Glutamatergic neuron (in vitro differentiated cells): Measurements from ENCODE around the gene UCN3. TPM values are rescaled to one million over a fixed set of nuclear protein-coding genes. Genes with fewer than 3 reads are reported as not detected.
A peak's percentile ranks its signal among the peaks of the same experiment; 100 is the strongest.

ENCODE experiments used
- DNase-seq: peaks from one replicate; pipeline ENCODE4 v3.0.0; 2022
- H3K27ac Mint-ChIP-seq: one replicate; pipeline ENCODE4 v1.8.0; 2020; ENCODE audit warnings: mild to moderate bottlenecking, mixed read lengths, inconsistent platforms; ENCODE audit not compliant: unreplicated experiment
- H3K27me3 Mint-ChIP-seq: one replicate; pipeline ENCODE4 v1.8.0; 2020; ENCODE audit warnings: mild to moderate bottlenecking, moderate library complexity, mixed read lengths, inconsistent platforms; ENCODE audit not compliant: unreplicated experiment
- H3K36me3 Mint-ChIP-seq: one replicate; pipeline ENCODE4 v1.8.0; 2020; ENCODE audit warnings: mild to moderate bottlenecking, mixed read lengths, inconsistent platforms; ENCODE audit not compliant: unreplicated experiment
- H3K4me1 Mint-ChIP-seq: one replicate; pipeline ENCODE4 v1.8.0; 2020; ENCODE audit warnings: mild to moderate bottlenecking, low read depth, mixed read lengths, inconsistent platforms; ENCODE audit not compliant: unreplicated experiment
- H3K4me3 Mint-ChIP-seq: one replicate; pipeline ENCODE4 v1.8.0; 2020; ENCODE audit warnings: mild to moderate bottlenecking, mixed read lengths, inconsistent platforms; ENCODE audit not compliant: unreplicated experiment
- H3K9me3 Mint-ChIP-seq: one replicate; pipeline ENCODE4 v1.8.0; 2020; ENCODE audit warnings: mild to moderate bottlenecking, moderate library complexity, mixed read lengths, inconsistent platforms; ENCODE audit not compliant: unreplicated experiment
- total RNA-seq: library from RNA; stranded (reverse); fragmentation: NEBNext Ultra II Directional; extraction: Animal tissue kit (Norgen Biotek cat#: 25700); gene quantifications from one replicate; pipeline ENCODE4 v1.2.1, GENCODE V29; 2021; ENCODE audit not compliant: unreplicated experiment
- TF ChIP-seq, protein P1 (sequence below): fragments of 200-600 bp; sonication (generic); IDR thresholded peaks from one replicate; pipeline ENCODE4 v1.5.0; 2021; ENCODE audit not compliant: partially characterized antibody, unreplicated experiment

The UCN3 gene
- total RNA-seq, 1 donor from 2014 or later = not detected

- Mint-ChIP-seq H3K36me3 (peaks cover 9% of the 10 kb centered on the region), H3K27me3 (peaks cover 5% of the 10 kb centered on the region), H3K27ac (peak within 1 kb of the TSS; percentile 92), H3K9me3 (peaks cover 11% of the 10 kb centered on the region), H3K4me3 (peak within 1 kb of the TSS; percentile 73), H3K4me1 (peaks cover 13% of the 10 kb centered on the region)
- TF ChIP-seq, protein P1, sequence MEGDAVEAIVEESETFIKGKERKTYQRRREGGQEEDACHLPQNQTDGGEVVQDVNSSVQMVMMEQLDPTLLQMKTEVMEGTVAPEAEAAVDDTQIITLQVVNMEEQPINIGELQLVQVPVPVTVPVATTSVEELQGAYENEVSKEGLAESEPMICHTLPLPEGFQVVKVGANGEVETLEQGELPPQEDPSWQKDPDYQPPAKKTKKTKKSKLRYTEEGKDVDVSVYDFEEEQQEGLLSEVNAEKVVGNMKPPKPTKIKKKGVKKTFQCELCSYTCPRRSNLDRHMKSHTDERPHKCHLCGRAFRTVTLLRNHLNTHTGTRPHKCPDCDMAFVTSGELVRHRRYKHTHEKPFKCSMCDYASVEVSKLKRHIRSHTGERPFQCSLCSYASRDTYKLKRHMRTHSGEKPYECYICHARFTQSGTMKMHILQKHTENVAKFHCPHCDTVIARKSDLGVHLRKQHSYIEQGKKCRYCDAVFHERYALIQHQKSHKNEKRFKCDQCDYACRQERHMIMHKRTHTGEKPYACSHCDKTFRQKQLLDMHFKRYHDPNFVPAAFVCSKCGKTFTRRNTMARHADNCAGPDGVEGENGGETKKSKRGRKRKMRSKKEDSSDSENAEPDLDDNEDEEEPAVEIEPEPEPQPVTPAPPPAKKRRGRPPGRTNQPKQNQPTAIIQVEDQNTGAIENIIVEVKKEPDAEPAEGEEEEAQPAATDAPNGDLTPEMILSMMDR = no peak
- DNase-seq = peak; percentile 95
Observed at GRCh38 chr10:5412277-5412941, 47.6 kb downstream of the UCN3 start, which contains the start of gene NET1. Gene NET1, plus strand, starts transcription at chr10:5412557. Its CDS starts 136 bp downstream, at chr10:5412693.

GRCh38 chr10:5413012-5413938 is 48.5 kb downstream of the UCN3 start:
- Mint-ChIP-seq H3K36me3 (peaks cover 4% of the 10 kb centered on the region), H3K4me1 (peaks cover 16% of the 10 kb centered on the region), H3K27ac (no peak overlapping the region), H3K9me3 (peaks cover 13% of the 10 kb centered on the region), H3K27me3 (peaks cover 8% of the 10 kb centered on the region), H3K4me3 (no peak overlapping the region)
- DNase-seq = peak; percentile 43
- TF ChIP-seq, protein P1 = no peak

DNA sequence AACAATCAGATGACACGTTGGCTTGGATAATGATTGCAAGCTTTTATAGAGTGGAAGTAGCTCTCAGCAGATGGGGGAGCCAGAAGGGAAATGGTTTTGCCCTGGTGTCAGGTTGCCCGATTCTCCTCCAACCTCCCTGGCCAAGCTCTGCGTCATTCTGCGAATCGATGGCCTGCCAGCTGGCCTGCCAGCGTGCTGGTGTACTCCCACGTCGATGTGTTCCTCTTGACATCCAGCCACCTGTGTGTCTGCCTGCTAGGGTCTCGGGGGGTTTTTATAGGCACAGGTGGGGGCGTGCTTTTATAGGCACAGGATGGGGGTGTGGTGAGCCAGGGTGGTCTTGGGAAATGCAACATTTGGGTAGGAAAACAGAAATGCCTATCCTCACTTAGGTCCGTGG is 52.2 kb downstream of the UCN3 start:
- Mint-ChIP-seq H3K36me3 (peaks cover 20% of the 10 kb centered on the region), H3K9me3 (peaks cover 22% of the 10 kb centered on the region), H3K4me3 (peak overlapping the region; percentile 74), H3K27ac (no peak overlapping the region), H3K27me3 (peaks cover 8% of the 10 kb centered on the region), H3K4me1 (peaks cover 16% of the 10 kb centered on the region)
- TF ChIP-seq, protein P1 = no peak
- DNase-seq = peak; percentile 92

GRCh38 chr10:5418584-5418983 is 53.8 kb downstream of the UCN3 start:
- no peak for DNase-seq

More at GRCh38 chr10:5418584-5418983, 53.8 kb downstream of the UCN3 start:
- TF ChIP-seq, protein P1 = no peak
- peaks cover 20% of the 10 kb centered on the region for H3K36me3 Mint-ChIP-seq
- H3K4me3 Mint-ChIP-seq = no peak overlapping the region
- H3K27ac Mint-ChIP-seq = peak overlapping the region; percentile 62
- H3K4me1 Mint-ChIP-seq = peaks cover 21% of the 10 kb centered on the region
- peaks cover 8% of the 10 kb centered on the region for H3K27me3 Mint-ChIP-seq
- peaks cover 22% of the 10 kb centered on the region for H3K9me3 Mint-ChIP-seq
